ENCODE measurements around the gene MYO10.
"Not testable (repeated sequence)": the region's sequence is repeated elsewhere in the genome, so short reads cannot be mapped to it uniquely, and the experiment has no call there.

Gene MYO10

GRCh38 chr5:16665601-16666000 is 270.5 kb downstream of the MYO10 start:
- no peak for DNase-seq

GRCh38 chr5:16664368-16664767 is 271.7 kb downstream of the MYO10 start:
- DNase-seq: no peak

- no peak for DNase-seq
Measured at GRCh38 chr5:16663840-16664239, 272.2 kb downstream of the MYO10 start.

GRCh38 chr5:16661713-16662112 is 274.4 kb downstream of the MYO10 start:
- no peak for DNase-seq

GRCh38 chr5:16660982-16661381 is 275.1 kb downstream of the MYO10 start:
- no peak for DNase-seq

- no peak for DNase-seq
Measured at GRCh38 chr5:16659536-16659935, 276.6 kb downstream of the MYO10 start.

- DNase-seq: peak; percentile 45
Measured at GRCh38 chr5:16656561-16657191, 279.4 kb downstream of the MYO10 start.

GRCh38 chr5:16654647-16655334 is 281.3 kb downstream of the MYO10 start:
- DNase-seq: peak; percentile 26

- DNase-seq: not testable (repeated sequence)
Measured at GRCh38 chr5:16648739-16649138, 287.3 kb downstream of the MYO10 start.

- no peak for DNase-seq
Measured at GRCh38 chr5:16644301-16644889, 291.7 kb downstream of the MYO10 start.

GRCh38 chr5:16642867-16643266 is 293.2 kb downstream of the MYO10 start:
- no peak for DNase-seq

GRCh38 chr5:16639206-16639605 is 296.9 kb downstream of the MYO10 start:
- DNase-seq: no peak

- DNase-seq: no peak
Measured at GRCh38 chr5:16628376-16628775, 307.7 kb downstream of the MYO10 start.

- DNase-seq: peak; percentile 90
Measured at GRCh38 chr5:16626696-16627264, 309.3 kb downstream of the MYO10 start.

- peak; percentile 83 for DNase-seq
Measured at GRCh38 chr5:16625096-16625495, 311.0 kb downstream of the MYO10 start.

- no peak for DNase-seq
Measured at GRCh38 chr5:16619136-16619535, 317.0 kb downstream of the MYO10 start.

GRCh38 chr5:16618138-16618897 is 317.8 kb downstream of the MYO10 start:
- DNase-seq: no peak

- DNase-seq: no peak
Measured at GRCh38 chr5:16617274-16617968, 318.7 kb downstream of the MYO10 start.

- peak; percentile 57 for DNase-seq
Measured at GRCh38 chr5:16616536-16617273, 319.4 kb downstream of the MYO10 start, which contains the start of gene RETREG1. TSS of gene RETREG1 (minus strand) at chr5:16616997. CDS start at chr5:16616971, 26 bp downstream.

- no peak for DNase-seq
Measured at GRCh38 chr5:16615741-16616535, 320.1 kb downstream of the MYO10 start.

- no peak for DNase-seq
Measured at GRCh38 chr5:16612007-16612406, 324.1 kb downstream of the MYO10 start.
